GM19468 (cell line): ENCODE data around the gene NFIX.

Experiments used
- ATAC-seq: cut with Tn5 transposase; IDR thresholded peaks from one replicate; pipeline ENCODE4 v1.9.1; 2021; ENCODE audit warnings: mild to moderate bottlenecking, moderate library complexity, moderate number of reproducible peaks; ENCODE audit not compliant: unreplicated experiment; ENCODE audit errors: extremely low read depth

NFIX gene

DNA sequence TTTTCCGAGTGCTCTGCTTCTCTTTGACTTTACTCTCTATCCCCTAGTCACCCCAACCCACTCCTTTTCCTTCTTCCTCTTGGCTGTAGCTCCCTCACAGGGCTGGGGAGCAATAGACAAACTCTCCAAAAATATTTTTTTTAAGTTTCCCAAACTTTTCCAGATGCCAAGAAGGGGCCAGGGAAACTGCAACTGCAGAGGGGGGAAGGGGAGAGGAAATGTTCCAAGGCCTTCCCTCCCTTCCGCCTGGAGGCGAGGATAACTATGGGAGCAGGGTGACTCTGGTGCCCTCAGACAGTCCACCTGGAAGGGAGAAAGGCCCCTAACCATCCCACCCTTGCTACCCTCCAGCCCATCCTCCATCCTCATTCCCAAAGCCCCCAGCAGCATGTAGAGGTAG lies 58.0 kb downstream of the NFIX start:
- ATAC-seq: no peak

DNA sequence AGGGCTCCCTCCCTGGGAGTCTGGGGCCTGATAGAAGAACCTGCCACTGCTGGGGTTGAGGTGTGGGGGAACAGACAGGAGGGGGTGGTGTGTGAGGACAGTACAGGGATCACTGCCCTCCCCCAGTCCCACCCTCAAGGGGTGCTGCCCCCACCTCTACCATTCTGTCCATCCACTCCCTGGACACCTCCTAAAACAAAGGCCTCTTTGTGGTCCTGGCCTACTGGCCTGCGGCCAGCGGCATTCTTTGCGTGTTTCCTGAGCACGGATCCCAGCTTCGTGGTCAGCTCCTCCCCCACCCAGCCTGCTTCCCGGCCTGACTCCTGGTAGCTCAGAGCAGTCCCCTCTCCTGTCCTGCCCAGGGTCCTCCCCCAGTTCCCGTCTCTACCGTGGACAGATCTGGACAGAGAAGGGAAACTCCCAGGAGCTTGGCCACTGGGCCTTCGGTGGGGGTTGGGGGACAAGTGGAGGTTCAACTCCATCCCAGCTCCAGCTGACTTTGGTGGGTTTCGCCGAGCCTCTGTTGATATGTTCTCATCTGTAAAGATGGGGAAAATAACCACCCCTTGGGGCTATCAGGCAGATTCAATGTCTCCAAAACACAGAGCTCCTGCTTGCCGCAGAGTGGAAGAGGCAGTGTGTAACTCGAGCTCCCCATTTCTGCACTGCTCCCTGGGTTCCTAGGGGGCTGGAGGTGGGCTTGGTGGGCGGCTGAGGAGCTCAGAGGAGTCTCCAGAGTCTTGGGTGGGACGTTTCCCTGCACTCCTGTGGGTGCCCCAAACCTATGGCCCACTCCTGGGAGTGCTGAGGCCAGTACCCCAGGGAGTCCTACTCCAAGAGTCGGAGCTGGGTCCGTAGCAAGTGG lies 58.7 kb downstream of the NFIX start:
- ATAC-seq: no peak

DNA sequence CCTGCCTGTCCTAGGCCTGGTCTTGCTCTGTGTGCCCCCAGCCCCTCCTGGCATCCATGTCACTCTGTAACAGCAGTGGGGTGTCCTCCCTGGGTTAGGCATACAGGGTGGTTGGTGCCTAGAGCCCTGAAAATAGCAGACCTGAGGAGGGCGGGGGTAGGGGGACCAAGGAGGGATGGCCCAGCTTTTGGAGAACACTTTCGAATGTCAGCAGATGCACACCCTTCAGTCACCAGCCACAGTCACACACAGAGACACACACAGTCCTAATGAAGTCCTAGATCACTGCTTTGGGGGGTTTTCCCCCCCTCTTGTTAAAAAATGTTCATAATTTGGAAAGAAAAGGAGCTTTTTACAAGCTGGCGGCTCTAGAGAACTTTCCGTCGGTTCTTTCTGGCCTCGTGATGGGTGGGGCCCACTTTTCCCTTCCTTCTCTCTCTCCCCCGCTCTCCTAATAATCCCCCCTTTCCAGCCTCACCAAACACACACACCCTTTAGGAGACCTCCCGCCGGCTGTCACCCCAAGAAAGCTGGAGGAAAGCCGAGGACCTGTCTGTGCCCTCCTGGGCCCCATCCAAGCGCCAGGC lies 59.4 kb downstream of the NFIX start:
- no peak for ATAC-seq

DNA sequence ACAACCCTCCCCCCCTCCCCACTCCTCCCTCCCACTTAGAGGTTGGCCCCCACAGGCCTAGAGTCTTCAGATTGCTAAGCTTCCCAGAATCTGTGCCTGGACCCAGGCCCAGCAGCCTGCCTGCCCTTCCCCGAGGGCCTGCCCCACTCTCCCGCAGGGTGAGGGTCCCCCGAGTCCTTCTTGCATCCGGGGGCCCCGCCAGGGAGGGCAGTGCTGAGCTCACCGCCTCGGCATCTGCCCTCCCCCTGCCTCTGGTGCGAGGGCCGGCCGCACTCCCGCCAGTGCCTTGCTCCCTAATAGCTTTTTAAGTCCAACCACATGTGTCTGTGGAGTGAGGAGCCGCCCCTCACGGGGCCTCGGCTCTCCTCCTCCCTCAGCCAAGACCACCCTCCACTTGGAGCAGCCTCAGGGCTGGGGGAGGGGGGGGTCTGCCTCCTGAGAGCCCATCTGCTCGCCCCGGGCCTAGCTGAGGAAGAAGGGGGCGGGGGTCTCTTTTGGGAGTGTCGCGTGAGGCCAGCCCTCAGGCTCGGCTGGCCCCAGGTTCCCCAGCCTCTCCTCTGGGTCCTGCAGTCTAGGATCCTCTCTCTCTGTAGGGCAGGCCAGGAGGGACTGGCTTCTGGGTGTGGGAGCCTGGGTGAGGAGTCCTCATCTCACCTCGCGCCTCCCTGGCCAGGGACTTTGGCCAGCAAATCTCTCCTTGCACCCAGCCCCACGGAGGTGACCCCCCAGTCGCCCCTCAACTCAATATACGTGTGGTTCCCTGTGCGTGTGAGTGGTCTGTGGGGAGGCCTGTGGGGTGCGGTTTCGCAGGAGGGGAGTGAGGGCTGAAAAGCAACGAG lies 60.2 kb downstream of the NFIX start:
- ATAC-seq: no peak

DNA sequence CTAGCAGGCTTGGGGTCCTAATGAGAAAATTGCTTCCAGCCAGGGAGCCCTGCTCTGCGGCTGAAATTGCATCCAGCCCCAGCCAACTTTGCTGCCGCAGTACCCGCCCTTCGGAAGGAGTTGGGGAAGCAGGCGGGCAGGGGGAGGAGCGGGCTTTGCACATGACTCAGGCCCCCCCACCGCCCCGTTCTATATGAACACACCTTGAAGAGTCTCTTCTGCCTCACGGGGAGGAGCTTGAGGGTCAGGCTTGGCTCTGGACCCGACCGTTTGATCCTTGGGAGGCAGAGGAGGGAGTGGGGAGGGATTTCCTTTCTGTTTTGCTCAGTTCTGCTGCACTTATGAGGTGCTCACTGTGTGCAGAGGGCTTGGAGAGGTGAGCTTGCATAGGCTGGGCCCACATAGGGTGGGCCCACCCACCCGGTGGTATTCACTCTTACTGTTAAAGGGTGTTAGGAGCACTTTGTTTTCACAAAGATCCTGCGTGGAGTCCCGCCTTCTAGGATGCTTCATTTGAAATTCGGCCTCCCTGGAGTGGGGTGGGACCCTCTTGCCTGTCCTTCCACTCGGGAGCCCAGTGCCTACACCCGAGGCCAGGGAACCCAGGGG lies 60.9 kb downstream of the NFIX start:
- ATAC-seq: no peak

DNA sequence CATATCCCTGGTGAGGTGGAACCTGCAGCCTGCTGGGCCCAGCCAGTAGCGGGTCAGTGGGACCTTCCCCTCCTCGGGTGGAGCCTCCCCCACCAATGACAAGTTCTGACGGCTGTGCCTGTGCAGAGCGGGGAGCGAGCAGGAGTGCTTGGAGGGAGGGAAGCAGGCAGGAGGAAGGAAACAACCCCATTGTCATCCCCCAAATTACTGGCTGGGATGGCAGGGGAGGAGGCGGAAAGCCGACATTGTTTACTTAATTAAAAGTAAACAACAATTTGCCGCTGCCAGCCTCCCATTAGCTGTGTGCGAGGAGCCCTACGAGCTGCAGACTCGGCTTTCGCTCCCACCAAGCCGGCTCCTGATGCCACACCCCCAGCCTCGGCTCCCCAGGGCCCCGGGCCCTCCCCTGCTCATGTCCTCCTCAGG lies 61.9 kb downstream of the NFIX start:
- no peak for ATAC-seq

DNA sequence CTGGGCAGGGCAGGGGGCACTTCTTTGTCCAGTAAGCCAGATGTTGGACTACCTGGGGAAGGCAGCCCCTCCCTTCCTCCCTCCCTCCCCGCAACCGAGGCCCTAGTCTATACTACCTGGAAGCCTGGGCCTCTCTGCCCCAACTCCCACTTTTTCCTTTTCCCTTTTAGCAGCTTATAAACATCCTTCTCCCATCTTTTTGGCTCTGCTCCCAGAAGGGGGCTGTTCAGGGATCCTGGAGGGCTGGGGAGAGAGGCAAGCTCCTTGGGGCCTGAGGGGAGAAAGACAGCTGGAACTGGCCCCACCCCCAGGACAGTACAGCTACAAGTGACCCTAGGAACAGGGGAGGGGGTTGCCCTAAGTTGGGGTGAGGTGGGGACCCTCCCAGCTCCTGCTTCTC lies 62.5 kb downstream of the NFIX start:
- no peak for ATAC-seq

DNA sequence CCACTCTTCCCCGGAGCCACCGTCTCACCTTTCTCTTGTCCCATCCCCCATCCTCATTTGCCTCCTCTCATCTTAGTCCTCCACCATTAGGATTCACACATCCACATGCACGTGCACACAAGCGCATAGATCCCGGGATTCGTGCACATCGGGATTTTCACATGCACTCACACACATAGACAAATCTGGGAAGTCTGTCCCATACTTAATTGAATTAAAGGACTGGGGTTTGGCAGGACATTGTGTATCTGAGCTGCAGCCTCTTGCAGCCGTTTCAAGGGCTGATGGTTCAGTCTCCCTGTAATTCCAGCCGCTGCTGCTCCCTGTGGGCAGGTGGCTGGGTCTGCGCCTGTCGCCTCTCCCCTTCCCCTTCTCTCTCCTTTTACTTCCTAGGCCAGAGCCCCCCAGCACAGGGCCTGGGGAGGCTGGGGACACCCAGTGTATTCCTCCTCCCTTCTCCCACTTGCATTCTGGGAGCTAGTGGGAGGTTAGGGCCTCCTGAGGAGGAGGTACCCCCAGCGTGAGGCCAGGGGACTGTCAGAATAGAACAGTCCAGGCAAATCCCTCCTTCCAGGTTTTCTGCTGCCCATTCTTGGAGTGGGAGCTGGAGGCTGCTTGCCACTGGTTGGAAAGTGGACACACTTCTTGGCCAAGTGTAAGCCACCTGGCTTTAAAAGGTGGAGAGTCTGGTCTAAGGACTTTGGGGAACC lies 63.8 kb downstream of the NFIX start:
- no peak for ATAC-seq

DNA sequence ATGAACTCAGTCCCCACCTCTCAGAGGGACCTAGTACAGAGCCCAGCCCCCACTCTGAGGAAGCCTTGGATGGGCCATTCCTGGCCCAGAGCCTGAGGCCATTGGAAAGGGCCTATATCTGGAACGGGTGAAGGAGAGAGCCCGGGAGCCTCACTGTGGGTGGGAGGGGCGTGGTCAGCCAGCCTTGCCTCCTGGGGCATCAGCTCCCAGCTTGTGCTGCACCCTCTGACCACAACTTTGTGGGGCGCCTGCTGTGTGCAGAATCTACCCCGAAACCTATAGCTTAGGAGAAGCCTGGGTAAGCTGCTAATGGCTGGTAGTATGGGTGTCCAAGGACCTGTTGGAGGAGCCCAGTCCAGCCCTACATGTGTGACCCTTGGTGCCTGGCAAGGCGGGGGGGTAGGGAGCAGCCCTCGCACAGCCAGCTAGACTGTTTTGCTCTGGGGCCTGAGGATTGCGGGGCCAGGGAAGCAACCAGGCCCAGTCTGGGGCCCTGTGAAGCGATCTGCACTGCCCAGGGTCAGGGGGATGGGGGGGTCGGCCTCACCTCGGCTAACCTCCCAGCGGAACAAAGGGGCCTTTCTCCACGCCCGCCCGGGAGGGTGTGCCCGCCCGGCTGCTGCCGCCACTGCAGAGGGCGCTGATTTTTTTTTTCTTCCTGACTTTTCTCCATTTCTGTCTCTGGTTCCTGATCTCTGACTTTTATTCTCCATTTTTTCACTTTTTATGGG lies 65.1 kb downstream of the NFIX start:
- no peak for ATAC-seq

DNA sequence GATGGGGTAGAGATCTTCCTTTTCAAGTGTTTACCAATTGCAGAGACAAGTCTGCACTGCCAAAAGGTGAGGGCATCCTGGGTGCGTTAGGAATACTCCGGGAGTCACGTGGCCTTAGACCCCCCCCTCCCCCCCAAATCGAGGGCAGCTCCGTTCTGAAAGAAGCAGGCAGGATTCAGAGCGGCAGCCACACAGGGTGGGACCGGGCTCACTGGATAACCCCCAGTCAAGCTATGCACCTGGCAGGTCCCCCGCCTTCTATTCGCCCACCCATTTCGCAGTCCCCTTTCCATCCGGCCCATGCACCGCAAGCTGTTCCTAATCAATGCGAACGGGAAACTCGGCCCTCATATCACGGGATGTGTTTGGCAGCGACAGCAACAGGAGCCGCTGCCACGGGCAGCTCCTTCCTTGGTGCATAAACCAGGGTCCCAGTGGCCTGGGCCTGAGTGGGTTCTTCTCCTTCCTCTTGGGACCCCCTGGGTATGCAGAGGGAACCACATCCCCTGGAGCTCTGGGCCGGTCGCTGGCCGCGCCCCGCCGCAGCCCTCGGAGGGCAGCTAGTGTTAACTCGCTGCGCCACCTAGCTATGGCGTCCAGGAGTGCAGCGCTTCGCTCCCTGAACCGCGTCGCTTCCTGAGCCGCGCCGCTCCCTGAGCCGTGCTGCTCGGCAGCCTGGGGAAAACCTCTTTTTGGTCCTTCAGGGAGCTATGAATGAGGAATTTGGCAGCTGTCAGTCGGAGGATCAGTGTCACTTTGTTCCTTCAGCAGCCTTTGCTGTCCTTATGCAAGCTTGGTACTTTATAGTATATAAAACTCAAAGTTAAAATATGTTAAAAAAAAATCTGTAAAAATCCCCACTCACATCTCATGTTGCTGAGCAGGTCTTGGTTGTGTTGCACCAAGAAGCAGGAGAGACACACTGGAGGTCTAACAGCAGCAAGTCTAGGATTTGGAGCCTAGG lies 66.0 kb downstream of the NFIX start:
- ATAC-seq: no peak

DNA sequence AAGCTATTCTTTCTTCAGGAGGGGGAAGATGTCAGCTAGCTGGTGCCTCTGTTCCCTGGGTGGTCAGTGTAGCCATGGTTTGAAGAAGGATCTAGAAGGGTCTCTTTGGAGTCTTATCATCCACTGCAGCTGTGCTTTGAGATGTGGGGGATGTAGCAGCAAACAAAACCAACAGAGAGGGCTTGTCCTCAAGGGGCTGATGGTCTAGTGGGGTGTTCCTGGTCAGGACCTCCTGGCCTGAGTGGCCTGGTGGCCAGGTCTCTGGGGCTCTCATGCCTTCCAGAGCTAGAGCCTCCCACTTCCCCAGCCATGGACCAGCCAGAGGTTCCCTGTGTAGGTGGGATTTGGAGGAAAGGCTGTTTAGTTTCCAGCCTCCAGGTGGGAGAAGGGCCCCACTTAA lies 67.0 kb downstream of the NFIX start:
- no peak for ATAC-seq

DNA sequence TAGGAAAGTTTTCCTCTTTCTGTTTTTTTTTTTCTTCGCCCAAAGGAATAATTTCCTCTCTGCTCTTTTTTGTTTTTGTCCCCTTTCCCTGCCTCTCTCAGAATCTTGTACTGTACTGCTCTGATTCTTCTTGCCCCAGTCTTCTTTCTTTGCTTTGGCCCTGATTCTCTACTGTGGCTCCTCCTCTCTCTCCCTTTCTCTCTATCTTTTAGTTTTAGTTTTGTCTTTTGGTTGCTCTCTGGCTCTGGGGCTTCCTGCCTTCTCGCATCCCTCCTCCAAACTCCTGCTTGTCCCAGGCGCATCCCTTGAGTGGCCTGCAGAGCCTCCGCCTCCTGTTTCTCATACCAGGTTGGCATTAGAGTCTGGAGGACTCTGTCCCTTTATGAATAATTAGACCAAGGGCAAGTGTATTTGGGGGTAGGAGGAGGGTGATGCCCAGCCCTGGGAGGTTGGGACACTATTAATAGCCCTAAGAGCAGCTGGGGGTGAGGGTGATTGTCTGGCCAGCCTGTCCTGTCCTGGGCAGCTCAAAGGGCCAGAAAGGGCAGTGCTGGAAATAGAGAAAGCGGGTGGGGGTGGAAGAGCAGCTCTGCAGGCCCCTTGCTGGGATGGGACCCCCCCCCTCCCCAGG lies 68.3 kb downstream of the NFIX start:
- ATAC-seq: no peak

DNA sequence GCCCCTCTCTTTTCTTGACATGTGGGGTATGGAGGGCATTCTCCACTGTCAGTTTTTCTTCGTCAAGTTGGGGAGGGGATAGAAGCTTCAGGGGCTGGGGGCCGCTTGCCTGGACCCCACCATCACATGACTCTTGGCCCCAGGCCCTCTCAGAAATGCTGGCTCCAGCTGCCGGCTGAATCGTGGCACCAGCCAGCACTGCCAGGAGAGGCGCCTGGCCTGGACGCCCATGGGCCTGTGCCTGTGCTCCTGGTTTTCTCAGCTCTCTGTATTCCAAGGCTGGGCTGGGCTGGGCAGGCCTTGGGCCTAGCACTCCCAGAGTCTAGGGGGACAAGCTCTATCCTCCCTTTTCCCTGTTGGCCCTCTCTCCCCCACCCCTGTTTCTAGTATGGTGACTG lies 68.8 kb downstream of the NFIX start:
- ATAC-seq: no peak

DNA sequence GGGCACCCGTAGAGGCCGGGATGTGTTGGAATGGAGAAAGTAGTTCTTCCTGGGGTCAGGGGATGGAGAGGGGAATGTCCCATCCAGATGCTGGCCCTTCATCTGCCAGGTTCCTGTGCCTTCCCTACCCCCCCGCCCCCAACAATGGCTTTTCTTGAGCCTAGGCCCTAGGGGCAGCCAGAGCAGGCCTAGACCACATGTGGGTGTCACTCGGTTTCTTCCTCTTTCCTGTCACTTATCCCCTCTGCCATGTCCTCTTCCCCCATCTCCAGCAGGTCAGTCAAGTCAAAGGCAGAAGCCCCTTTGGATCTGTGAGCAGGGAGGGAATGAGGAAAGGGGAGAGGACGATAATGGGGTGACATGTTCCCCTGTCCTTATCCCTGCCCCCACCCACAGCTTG lies 71.0 kb downstream of the NFIX start:
- no peak for ATAC-seq

DNA sequence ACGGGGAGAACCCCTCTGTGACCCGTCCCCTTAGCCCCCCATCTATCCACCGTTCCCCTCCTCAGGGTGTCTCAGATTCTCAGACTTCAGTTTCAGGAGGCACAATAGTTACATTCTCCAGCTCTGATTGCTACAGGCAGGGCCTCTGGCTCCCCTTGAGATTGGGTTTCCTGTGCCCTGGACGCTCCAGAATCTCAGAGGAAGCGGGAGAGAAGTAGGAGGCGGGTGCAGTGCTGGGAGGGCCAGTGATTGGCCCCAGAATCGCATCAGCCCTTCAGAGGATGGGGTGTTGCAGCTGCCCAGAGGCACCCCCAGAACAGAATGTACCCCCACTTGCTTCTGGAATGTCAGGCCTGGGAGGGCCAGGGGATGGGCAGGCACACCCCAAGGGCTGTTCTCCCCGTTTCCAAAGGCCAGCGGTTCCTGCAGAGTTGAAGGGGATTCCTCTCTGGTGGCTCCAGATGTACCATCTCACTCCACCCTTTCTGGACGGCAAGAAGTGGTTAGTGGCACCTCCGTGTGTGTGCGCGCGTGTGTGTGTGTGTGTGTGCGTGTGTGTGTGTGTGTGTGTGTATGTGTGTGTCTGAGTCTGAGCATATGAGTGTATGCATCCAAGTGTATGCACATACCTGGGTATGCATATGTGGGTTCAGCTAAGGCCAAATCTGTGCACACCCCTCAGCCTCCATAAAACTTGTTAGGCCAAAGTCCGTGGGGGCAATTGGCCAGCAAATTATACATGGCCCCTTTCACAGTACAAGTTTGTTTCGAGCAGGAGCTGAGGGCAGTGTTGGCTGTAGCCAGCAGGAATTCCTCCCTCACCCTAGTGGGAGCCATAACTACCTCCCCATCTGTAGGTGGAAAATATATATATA lies 71.9 kb downstream of the NFIX start:
- ATAC-seq: no peak

DNA sequence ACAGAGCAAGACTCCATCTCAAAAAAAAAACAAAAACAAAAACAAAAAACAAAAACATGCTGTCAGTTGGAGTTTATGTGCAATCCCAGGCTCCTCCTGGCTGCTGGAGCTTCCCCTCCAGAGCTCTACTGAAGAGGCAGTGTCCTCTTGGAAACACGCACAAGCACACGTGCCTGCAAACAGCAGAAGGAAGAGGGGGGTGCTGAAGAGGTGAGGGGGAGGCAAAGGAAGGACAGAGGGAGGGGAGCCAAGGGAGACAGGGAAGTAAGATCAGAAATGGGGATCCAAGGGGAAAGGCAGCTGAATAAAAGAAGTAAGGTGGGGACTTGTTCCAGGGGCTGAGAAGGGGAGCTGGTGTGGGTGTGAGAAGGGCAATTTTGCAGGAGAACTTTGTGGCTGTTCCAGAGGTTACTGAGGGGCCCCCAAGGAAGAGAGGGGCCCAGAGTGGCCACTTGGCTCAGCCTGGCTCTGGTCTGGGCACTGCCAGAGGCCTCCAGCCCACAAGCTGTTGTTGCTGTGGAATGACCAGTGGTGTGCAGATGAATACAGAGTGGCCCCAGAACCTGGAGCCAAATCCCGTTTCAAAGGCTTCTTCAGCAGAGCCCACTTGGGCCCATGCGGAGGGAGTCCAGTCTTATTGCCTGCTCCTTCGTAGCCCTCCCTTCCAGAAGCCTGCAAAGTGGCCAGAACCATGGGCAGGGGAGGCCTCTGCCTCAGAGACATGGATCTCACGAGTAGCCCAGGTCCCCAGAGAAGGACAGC lies 73.0 kb downstream of the NFIX start:
- ATAC-seq: no peak
